Stomach (tissue), 19 donors: Measurements from ENCODE around the gene ABCB1. TPM values are rescaled to one million over a fixed set of nuclear protein-coding genes. Genes with fewer than 3 reads are reported as not detected.
A peak's percentile ranks its signal among the peaks of the same experiment; 100 is the strongest.

Source experiments
- DNase-seq, 2 donors: peaks; one replicate each; pipeline versions ENCODE4 v3.0.0 to v3.0.0-alpha.2; 2013 to 2019
- H3K27ac ChIP-seq, 5 donors: fragments of 200-600 bp in 4 of 5; sonication (generic) in 4 of 5; one replicate each; pipeline ENCODE4 v1.5.1; 2013 to 2019; ENCODE audit warnings: mild to moderate bottlenecking in 1 of 5, moderate library complexity in 1 of 5
- H3K27me3 ChIP-seq, 3 donors: fragments of 200-600 bp; sonication (generic); one replicate each; pipeline ENCODE4 v1.5.1; 2017 to 2019; ENCODE audit warnings: mixed run types in 1 of 3
- H3K36me3 ChIP-seq, 4 donors: fragments of 200-600 bp; sonication (generic); 1 replicate in 3 of 4; 2 replicates in 1 of 4; pipeline ENCODE4 v1.5.1; 2016 to 2019
- H3K4me1 ChIP-seq, 4 donors: fragments of 200-600 bp; sonication (generic); one replicate each; pipeline ENCODE4 v1.5.1; 2016 to 2019
- H3K4me3 ChIP-seq, 4 donors: fragments of 200-600 bp; sonication (generic) in 3 of 4; one replicate each; pipeline ENCODE4 v1.5.1; 2016 to 2019; ENCODE audit warnings: mild to moderate bottlenecking in 1 of 4
- H3K9me3 ChIP-seq, 4 donors: fragments of 200-600 bp; sonication (generic); one replicate each; pipeline ENCODE4 v1.5.1; 2016 to 2019
- CTCF ChIP-seq, 7 experiments: fragments of 450-650 bp in 4 of 7; fragments of 200-600 bp in 3 of 7; sonication (generic) in 3 of 7; IDR thresholded peaks; one replicate each; pipeline ENCODE4 v1.5.1; 2016 to 2019; ENCODE audit warnings: antibody characterized with exemption in 7 of 7, control low read depth in 2 of 7, mild to moderate bottlenecking in 1 of 7
- EP300 ChIP-seq: sonication (generic); formaldehyde crosslinking; IDR thresholded peaks from one replicate; pipeline ENCODE4 v1.6.1; 2017; ENCODE audit warnings: antibody characterized with exemption
- POLR2A ChIP-seq, 4 donors: fragments of 450-650 bp; IDR thresholded peaks; one replicate each; pipeline ENCODE4 v1.6.1; 2016; ENCODE audit warnings: antibody characterized with exemption in 4 of 4, control low read depth in 2 of 4, mild to moderate bottlenecking in 1 of 4, moderate library complexity in 1 of 4
- POLR2AphosphoS5 ChIP-seq, 3 donors: sonication (generic); formaldehyde crosslinking; IDR thresholded peaks; one replicate each; pipeline ENCODE4 v1.6.1; 2016; ENCODE audit warnings: antibody characterized with exemption in 3 of 3
- WGBS, 5 donors: extraction: QIAGEN DNeasy Blood & Tissue Kit in 3 of 5; methylation state at CpG; one replicate each; pipeline versions ENCODE4 v1.1.5 to v1.1.7; 2013 to 2018; 5-methylcytosine and 5-hydroxymethylcytosine counted together
- intact Hi-C: fragments of 100-400 bp; cut with DNase I; formaldehyde crosslinking; loops from one replicate; pipeline ENCODE4 v1.15.1; 2023; ENCODE audit warnings: low total_unique reads
- long read RNA-seq, 10 donors: transcript quantifications; one replicate each; lab custom pipeline, GENCODE V29; 2026
- polyA plus RNA-seq, 3 donors: library from polyadenylated mRNA; stranded (reverse); fragments of 200-250 nt; gene quantifications; one replicate each; pipeline ENCODE4 v1.2.3, GENCODE V29; 2013
- total RNA-seq, 5 donors: library from RNA; depleted of rRNA; stranded (reverse); fragments of >200 nt; gene quantifications; one replicate each; pipeline versions ENCODE4 v1.1.0 to v1.2.3, GENCODE V29; 2014 to 2016
- donor health status: healthy with polysubstance abuse.
- donor health status: Bipolar disorder and iron deficiency.
- donor health status: healthy.

ABCB1 gene
- total RNA-seq (10 to 100 TPM in 1 of 5 donors, 1 to 10 TPM in 1, under 1 TPM in 2, not detected in 1; 0.45 to 10.6 (median 2.9) TPM), polyA plus RNA-seq (1 to 10 TPM in 2 of 3 donors, under 1 TPM in 1; 0.50 to 2.1 (median 1.7) TPM)
- long read RNA-seq, donor 1: 0 reads
- long read RNA-seq, donor 2: 0 reads
- long read RNA-seq, donor 3: 0 reads
- long read RNA-seq, donor 4: 0 reads
- long read RNA-seq, donor 5, full-length matches to known transcripts: 1 of 1 reads
- long read RNA-seq, donor 5, partial matches to known transcripts: 0 of 1 reads
- long read RNA-seq, donor 5, other reads (novel, unspliced or antisense): 0 of 1 reads
- long read RNA-seq, donor 6: 0 reads
- long read RNA-seq, donor 7: 0 reads
- long read RNA-seq, donor 8: 0 reads
- long read RNA-seq, donor 9: 0 reads
- long read RNA-seq, donor 10: 0 reads

GRCh38 chr7:87600130-87601124 is at the start of gene ABCB1:
Gene ABCB1 (minus strand): TSS chr7:87600884. CDS start chr7:87600184, 700 bp downstream.
- Histone ChIP-seq H3K4me3 (peak within 1 kb of the TSS; percentile 33 to 51 (median 50)), H3K36me3 (no peaks in the 10 kb centered on the region), H3K9me3 (no peaks in the 10 kb centered on the region), H3K27ac (peak within 1 kb of the TSS in 4 of 5 donors; percentile 31 to 65 (median 48)), H3K27me3 (peaks cover 0 to 51% (median 10%) of the 10 kb centered on the region in 3 donors), H3K4me1 (peaks cover 5 to 17% (median 10%) of the 10 kb centered on the region in 4 donors)
- DNase-seq: peak; percentile 28 to 76
- 3 to 6% (median 4%) methylated on average over 60 to 61 of the region's 61 CpGs for WGBS, 5 donors
- TF ChIP-seq EP300: no peak
- TF ChIP-seq CTCF (IDR thresholded peaks at IDR 0.05): no peak
- TF ChIP-seq POLR2AphosphoS5 (IDR thresholded peaks at IDR 0.05): peak in 2 of 3 donors; percentile 26 to 41
- intact Hi-C loops: no loop called here

- 96 to 98% (median 97%) methylated on average over 1 of the region's 1 CpG for WGBS, 5 donors
- no peak for DNase-seq
- no peak overlapping the region for H3K27ac ChIP-seq
- no peak overlapping the region for H3K4me3 ChIP-seq
- intact Hi-C loops: no loop called here
- H3K36me3 ChIP-seq: no peaks in the 10 kb centered on the region
- H3K27me3 ChIP-seq: no peaks in the 10 kb centered on the region
- TF ChIP-seq POLR2AphosphoS5 (IDR thresholded peaks at IDR 0.05) (no peak), EP300 (no peak), POLR2A (IDR thresholded peaks at IDR 0.05) (no peak), CTCF (IDR thresholded peaks at IDR 0.05) (no peak)
- H3K9me3 ChIP-seq: no peaks in the 10 kb centered on the region
- H3K4me1 ChIP-seq: no peaks in the 10 kb centered on the region
These were observed 47.6 kb upstream of the ABCB1 start for GRCh38 chr7:87648316-87648715.

GRCh38 chr7:87645446-87645845 is 44.8 kb upstream of the ABCB1 start:
- H3K36me3 ChIP-seq: no peaks in the 10 kb centered on the region
- H3K9me3 ChIP-seq: no peaks in the 10 kb centered on the region
- H3K27ac ChIP-seq: no peak overlapping the region
- H3K4me1 ChIP-seq: no peaks in the 10 kb centered on the region
- no peaks in the 10 kb centered on the region for H3K27me3 ChIP-seq
- 88 to 97% (median 91%) methylated on average over 1 of the region's 1 CpG for WGBS, 5 donors
- no peak overlapping the region for H3K4me3 ChIP-seq
- intact Hi-C loops: no loop called here
- DNase-seq: no peak
- no peak for TF ChIP-seq EP300
- no peak for TF ChIP-seq POLR2A (IDR thresholded peaks at IDR 0.05)
- TF ChIP-seq POLR2AphosphoS5 (IDR thresholded peaks at IDR 0.05): no peak
- no peak for TF ChIP-seq CTCF (IDR thresholded peaks at IDR 0.05)

GRCh38 chr7:87635921-87636320 is 35.2 kb upstream of the ABCB1 start:
- Histone ChIP-seq H3K27me3 (no peaks in the 10 kb centered on the region), H3K27ac (no peak overlapping the region), H3K36me3 (no peaks in the 10 kb centered on the region), H3K9me3 (no peaks in the 10 kb centered on the region), H3K4me1 (no peaks in the 10 kb centered on the region), H3K4me3 (no peak overlapping the region)
- TF ChIP-seq POLR2A (IDR thresholded peaks at IDR 0.05) (no peak), POLR2AphosphoS5 (IDR thresholded peaks at IDR 0.05) (no peak), CTCF (IDR thresholded peaks at IDR 0.05) (no peak), EP300 (no peak)
- DNase-seq: no peak
- 77 to 89% (median 86%) methylated on average over 1 of the region's 1 CpG for WGBS, 5 donors
- intact Hi-C loops: no loop called here
